Activated T-helper 1 cell treated with Interleukin-2 at 50 U/mL for 16 hours (primary cell): ENCODE data around the gene TREH.

Experiments
- DNase-seq: peaks from one replicate; pipeline ENCODE4 v3.0.0-alpha.2; 2020; ENCODE audit warnings: low read depth

TREH gene

GRCh38 chr11:118648291-118648690 is 31.2 kb downstream of the TREH start:
- no peak for DNase-seq

GRCh38 chr11:118646393-118646792 is 33.1 kb downstream of the TREH start:
- no peak for DNase-seq

GRCh38 chr11:118645066-118645715 is 34.3 kb downstream of the TREH start:
- DNase-seq = no peak

- no peak for DNase-seq
Measured at GRCh38 chr11:118644496-118644895, 35.0 kb downstream of the TREH start.

- DNase-seq = no peak
Measured at GRCh38 chr11:118643995-118644345, 35.5 kb downstream of the TREH start.

- no peak for DNase-seq
Measured at GRCh38 chr11:118643142-118643994, 36.1 kb downstream of the TREH start.

GRCh38 chr11:118641397-118642019 is 37.9 kb downstream of the TREH start:
- DNase-seq = no peak

- no peak for DNase-seq
Measured at GRCh38 chr11:118640332-118641154, 38.9 kb downstream of the TREH start.

GRCh38 chr11:118639899-118640298 is 39.6 kb downstream of the TREH start:
- no peak for DNase-seq

- DNase-seq = no peak
Measured at GRCh38 chr11:118638726-118639125, 40.7 kb downstream of the TREH start.

- no peak for DNase-seq
Measured at GRCh38 chr11:118636569-118637290, 42.7 kb downstream of the TREH start.

GRCh38 chr11:118635642-118636041 is 43.8 kb downstream of the TREH start:
- DNase-seq = no peak

GRCh38 chr11:118635237-118635591 is 44.2 kb downstream of the TREH start:
- DNase-seq = no peak

- DNase-seq = no peak
Measured at GRCh38 chr11:118634431-118635236, 44.8 kb downstream of the TREH start.

- no peak for DNase-seq
Measured at GRCh38 chr11:118633979-118634378, 45.5 kb downstream of the TREH start.

- DNase-seq = no peak
Measured at GRCh38 chr11:118633319-118633690, 46.1 kb downstream of the TREH start.

GRCh38 chr11:118632577-118633318 is 46.7 kb downstream of the TREH start:
- no peak for DNase-seq

GRCh38 chr11:118631142-118631909 is 48.1 kb downstream of the TREH start:
- DNase-seq = no peak
